ENCODE data around the gene APEX1.

APEX1 gene

GRCh38 chr14:20454516-20455354 lies at the start of gene APEX1, which contains the start of gene OSGEP:
Gene APEX1 (plus strand): TSS chr14:20455226. CDS start chr14:20455646, 420 bp downstream.
Gene OSGEP (minus strand): TSS chr14:20454812. CDS start chr14:20454683, 129 bp downstream.
- Mint-ChIP-seq H3K27ac (no peak within 1 kb of the TSS), H3K4me1 (peaks cover 27% of the 10 kb centered on the region), H3K9me3 (no peaks in the 10 kb centered on the region), H3K27me3 (no peaks in the 10 kb centered on the region), H3K4me3 (peak within 1 kb of the TSS; percentile 11 to 27)
- peak; percentile 92 for ATAC-seq
- peak; percentile 95 to 99 for DNase-seq

- DNase-seq (no peak), ATAC-seq (no peak)
- Mint-ChIP-seq H3K4me1 (peaks cover 56% of the 10 kb centered on the region), H3K4me3 (no peak overlapping the region), H3K27me3 (no peaks in the 10 kb centered on the region), H3K9me3 (no peaks in the 10 kb centered on the region), H3K27ac (no peak overlapping the region)
These were observed 45.8 kb upstream of the APEX1 start for GRCh38 chr14:20409226-20409625.

GRCh38 chr14:20412411-20412810 lies 42.6 kb upstream of the APEX1 start:
- H3K9me3 Mint-ChIP-seq, result no peaks in the 10 kb centered on the region

GRCh38 chr14:20412876-20413743 lies 41.9 kb upstream of the APEX1 start, which contains the start of gene TEP1:
Gene TEP1 (minus strand): TSS chr14:20413501. CDS start chr14:20408439, 5,062 bp downstream.
- no peaks in the 10 kb centered on the region for H3K27me3 Mint-ChIP-seq
- peak within 1 kb of the TSS; percentile 91 to 98 for H3K4me3 Mint-ChIP-seq
- H3K9me3 Mint-ChIP-seq, result no peaks in the 10 kb centered on the region
- H3K4me1 Mint-ChIP-seq, result peaks cover 43% of the 10 kb centered on the region
- peak; percentile 87 for ATAC-seq
- peak within 1 kb of the TSS; percentile 89 to 98 for H3K27ac Mint-ChIP-seq
- DNase-seq, result peak; percentile 68 to 74

More at GRCh38 chr14:20412411-20412810, 42.6 kb upstream of the APEX1 start:
- Mint-ChIP-seq H3K27ac (peak overlapping the region; percentile 89 to 98), H3K4me3 (peak overlapping the region; percentile 91 to 98), H3K27me3 (no peaks in the 10 kb centered on the region), H3K4me1 (peaks cover 47% of the 10 kb centered on the region)
- peak; percentile 46 for ATAC-seq
- DNase-seq, result no peak

- DNase-seq (peak; percentile 25 to 35), ATAC-seq (peak; percentile 64)
- no peaks in the 10 kb centered on the region for H3K27me3 Mint-ChIP-seq
- H3K9me3 Mint-ChIP-seq, result no peaks in the 10 kb centered on the region
- peak overlapping the region; percentile 89 to 98 for H3K27ac Mint-ChIP-seq
- peak overlapping the region; percentile 91 to 98 for H3K4me3 Mint-ChIP-seq
- peaks cover 41% of the 10 kb centered on the region for H3K4me1 Mint-ChIP-seq
These were observed 41.3 kb upstream of the APEX1 start for GRCh38 chr14:20413744-20414082.

GRCh38 chr14:20415782-20416206 lies 39.2 kb upstream of the APEX1 start:
- H3K4me3 Mint-ChIP-seq, result peak overlapping the region in 1 of 2 donors; percentile 41

GRCh38 chr14:20416223-20416622 lies 38.8 kb upstream of the APEX1 start:
- ATAC-seq (no peak), DNase-seq (no peak)
- peak overlapping the region; percentile 4 to 70 for H3K27ac Mint-ChIP-seq
- peak overlapping the region in 1 of 2 donors; percentile 41 for H3K4me3 Mint-ChIP-seq
- H3K9me3 Mint-ChIP-seq, result no peaks in the 10 kb centered on the region
- H3K27me3 Mint-ChIP-seq, result no peaks in the 10 kb centered on the region
- H3K4me1 Mint-ChIP-seq, result peaks cover 28% of the 10 kb centered on the region

More at GRCh38 chr14:20415782-20416206, 39.2 kb upstream of the APEX1 start:
- peak; percentile 55 for ATAC-seq
- Mint-ChIP-seq H3K4me1 (peaks cover 32% of the 10 kb centered on the region), H3K9me3 (no peaks in the 10 kb centered on the region), H3K27me3 (no peaks in the 10 kb centered on the region), H3K27ac (peak overlapping the region; percentile 4 to 70)
- DNase-seq, result peak; percentile 33

GRCh38 chr14:20417250-20418186 lies 37.5 kb upstream of the APEX1 start:
- ATAC-seq, result no peak
- H3K27me3 Mint-ChIP-seq, result no peaks in the 10 kb centered on the region
- peaks cover 19% of the 10 kb centered on the region for H3K4me1 Mint-ChIP-seq
- no peak overlapping the region for H3K4me3 Mint-ChIP-seq
- DNase-seq, result no peak
- H3K9me3 Mint-ChIP-seq, result no peaks in the 10 kb centered on the region
- no peak overlapping the region for H3K27ac Mint-ChIP-seq

- H3K27ac Mint-ChIP-seq, result no peak overlapping the region
- peaks cover 19% of the 10 kb centered on the region for H3K4me1 Mint-ChIP-seq
- H3K27me3 Mint-ChIP-seq, result no peaks in the 10 kb centered on the region
- no peaks in the 10 kb centered on the region for H3K9me3 Mint-ChIP-seq
- ATAC-seq (no peak), DNase-seq (no peak)
- H3K4me3 Mint-ChIP-seq, result no peak overlapping the region
These were observed 36.5 kb upstream of the APEX1 start for GRCh38 chr14:20418501-20418909.

GRCh38 chr14:20419419-20419818 lies 35.6 kb upstream of the APEX1 start:
- Mint-ChIP-seq H3K27ac (no peak overlapping the region), H3K4me3 (no peak overlapping the region), H3K9me3 (no peaks in the 10 kb centered on the region), H3K27me3 (no peaks in the 10 kb centered on the region), H3K4me1 (peaks cover 12% of the 10 kb centered on the region)
- ATAC-seq (peak; percentile 53), DNase-seq (no peak)

GRCh38 chr14:20421267-20421666 lies 33.8 kb upstream of the APEX1 start:
- H3K27me3 Mint-ChIP-seq, result no peaks in the 10 kb centered on the region
- H3K4me3 Mint-ChIP-seq, result no peak overlapping the region
- DNase-seq, result no peak
- no peaks in the 10 kb centered on the region for H3K4me1 Mint-ChIP-seq
- no peak overlapping the region for H3K27ac Mint-ChIP-seq
- ATAC-seq, result no peak
- no peaks in the 10 kb centered on the region for H3K9me3 Mint-ChIP-seq

- Mint-ChIP-seq H3K27ac (no peak overlapping the region), H3K4me3 (no peak overlapping the region), H3K4me1 (peaks cover 9% of the 10 kb centered on the region), H3K9me3 (no peaks in the 10 kb centered on the region), H3K27me3 (no peaks in the 10 kb centered on the region)
- ATAC-seq, result no peak
- no peak for DNase-seq
These were observed 32.1 kb upstream of the APEX1 start for GRCh38 chr14:20422886-20423285.

GRCh38 chr14:20424851-20425250 lies 30.2 kb upstream of the APEX1 start:
- H3K4me3 Mint-ChIP-seq, result no peak overlapping the region
- H3K27ac Mint-ChIP-seq, result no peak overlapping the region
- DNase-seq (no peak), ATAC-seq (no peak)
- peaks cover 29% of the 10 kb centered on the region for H3K4me1 Mint-ChIP-seq
- H3K27me3 Mint-ChIP-seq, result no peaks in the 10 kb centered on the region
- H3K9me3 Mint-ChIP-seq, result no peaks in the 10 kb centered on the region

- H3K9me3 Mint-ChIP-seq, result no peaks in the 10 kb centered on the region
- peaks cover 36% of the 10 kb centered on the region for H3K4me1 Mint-ChIP-seq
- ATAC-seq, result peak; percentile 82
- peak overlapping the region; percentile 71 for H3K4me3 Mint-ChIP-seq
- H3K27me3 Mint-ChIP-seq, result no peaks in the 10 kb centered on the region
- H3K27ac Mint-ChIP-seq, result peak overlapping the region; percentile 88 to 90
- DNase-seq, result no peak
These were observed 27.6 kb upstream of the APEX1 start for GRCh38 chr14:20427231-20428009.

Measured in stimulated activated naive CD8-positive, alpha-beta T cell treated with anti-CD3 and anti-CD28 coated beads, Interleukin-15, amount 100 ng/mL, for 72 hours (primary cell).